ENCODE results near the gene COQ9.

Gene COQ9

GRCh38 chr16:57472665-57473060 lies 25.4 kb downstream of the COQ9 start:
- DNase-seq (ENCODE audit: low read depth in 3 of 3): no peak

GRCh38 chr16:57473176-57473840 lies 26.0 kb downstream of the COQ9 start:
- DNase-seq (ENCODE audit: low read depth in 3 of 3): no peak

- no peak for DNase-seq (ENCODE audit: low read depth in 3 of 3)
Measured at GRCh38 chr16:57473906-57474305, 26.6 kb downstream of the COQ9 start.

- DNase-seq (ENCODE audit: low read depth in 3 of 3): no peak
Measured at GRCh38 chr16:57474671-57475661, 27.7 kb downstream of the COQ9 start.

- peak in 2 of 3 experiments; percentile 36 to 45 for DNase-seq (ENCODE audit: low read depth in 3 of 3)
Measured at GRCh38 chr16:57475711-57476339, 28.5 kb downstream of the COQ9 start.

- no peak for DNase-seq (ENCODE audit: low read depth in 3 of 3)
Measured at GRCh38 chr16:57476546-57477410, 29.5 kb downstream of the COQ9 start.

- DNase-seq (ENCODE audit: low read depth in 3 of 3): no peak
Measured at GRCh38 chr16:57477531-57478202, 30.4 kb downstream of the COQ9 start.

- DNase-seq (ENCODE audit: low read depth in 3 of 3): no peak
Measured at GRCh38 chr16:57478396-57479204, 31.3 kb downstream of the COQ9 start.

GRCh38 chr16:57479205-57479975 lies 32.1 kb downstream of the COQ9 start:
- DNase-seq (ENCODE audit: low read depth in 3 of 3): no peak

- DNase-seq (ENCODE audit: low read depth in 3 of 3): no peak
Measured at GRCh38 chr16:57479976-57480753, 32.9 kb downstream of the COQ9 start.

GRCh38 chr16:57480754-57481230 lies 33.5 kb downstream of the COQ9 start:
- no peak for DNase-seq (ENCODE audit: low read depth in 3 of 3)

- DNase-seq (ENCODE audit: low read depth in 3 of 3): no peak
Measured at GRCh38 chr16:57481421-57481820, 34.1 kb downstream of the COQ9 start.

GRCh38 chr16:57482845-57483545 lies 35.7 kb downstream of the COQ9 start:
- no peak for DNase-seq (ENCODE audit: low read depth in 3 of 3)

GRCh38 chr16:57483725-57484514 lies 36.6 kb downstream of the COQ9 start:
- DNase-seq (ENCODE audit: low read depth in 3 of 3): no peak

- DNase-seq (ENCODE audit: low read depth in 3 of 3): no peak
Measured at GRCh38 chr16:57484515-57485005, 37.3 kb downstream of the COQ9 start.

GRCh38 chr16:57485091-57485915 lies 38.0 kb downstream of the COQ9 start:
- no peak for DNase-seq (ENCODE audit: low read depth in 3 of 3)

All from stimulated activated CD4-positive, alpha-beta T cell treated with anti-CD3 and anti-CD28 coated beads, TNF-alpha, amount 100 ng/mL, for 4 hours (primary cell).